CD14-positive monocyte (primary cell): ENCODE results near the gene ARAP2. TPM values are rescaled to one million over a fixed set of nuclear protein-coding genes. Genes with fewer than 3 reads are reported as not detected.

Source experiments
- DNase-seq, 3 donors: peaks; one replicate each; pipeline ENCODE4 v3.0.0-alpha.2; 2011 to 2022
- H2AFZ ChIP-seq: 2 replicates; pipeline ENCODE4 v1.6.0; 2012; ENCODE audit warnings: mild to moderate bottlenecking, low read depth, low read length, inconsistent platforms; ENCODE audit not compliant: insufficient read depth, poor library complexity, severe bottlenecking
- H3K27ac ChIP-seq, 2 donors: 1 replicate in 1 of 2; 2 replicates in 1 of 2; pipeline ENCODE4 v1.5.1; 2012 to 2013; ENCODE audit warnings: low read length in 2 of 2, control low read depth in 1 of 2, inconsistent platforms in 1 of 2, low read depth in 1 of 2, mild to moderate bottlenecking in 1 of 2
- H3K27me3 ChIP-seq, 2 donors: one replicate each; pipeline versions ENCODE4 v1.6.0 to v1.6.1; 2011 to 2013; ENCODE audit warnings: low read length in 2 of 2; ENCODE audit not compliant: control insufficient read depth in 2 of 2, insufficient read depth in 2 of 2
- H3K36me3 ChIP-seq, 2 donors: replicated peaks in 1 of 2; 1 replicate in 1 of 2; 2 replicates in 1 of 2; pipeline versions ENCODE4 v1.5.1 to v1.6.1; 2012 to 2013; ENCODE audit warnings: low read length in 2 of 2, control low read depth in 1 of 2, inconsistent platforms in 1 of 2, mild to moderate bottlenecking in 1 of 2; ENCODE audit not compliant: insufficient read depth in 2 of 2, control insufficient read depth in 1 of 2
- H3K4me1 ChIP-seq, 2 donors: 1 replicate in 1 of 2; 2 replicates in 1 of 2; pipeline versions ENCODE4 v1.5.1 to v1.6.1; 2012 to 2013; ENCODE audit warnings: low read length in 2 of 2, control low read depth in 1 of 2, inconsistent platforms in 1 of 2, mild to moderate bottlenecking in 1 of 2, moderate library complexity in 1 of 2; ENCODE audit not compliant: insufficient read depth in 2 of 2, control insufficient read depth in 1 of 2
- H3K4me2 ChIP-seq: replicated peaks from 2 replicates; pipeline ENCODE3; 2012; ENCODE audit warnings: low read length, moderate library complexity, mild to moderate bottlenecking; ENCODE audit not compliant: poor library complexity, severe bottlenecking; ENCODE audit errors: extremely low read depth
- H3K4me3 ChIP-seq, 3 experiments: fragments of 200-600 bp in 1 of 3; sonication (generic) in 1 of 3; replicated peaks in 1 of 3; 1 replicate in 2 of 3; 2 replicates in 1 of 3; pipeline ENCODE4 v1.5.1; 2011 to 2013; ENCODE audit warnings: low read length in 3 of 3, mild to moderate bottlenecking in 3 of 3, control low read depth in 2 of 3, low read depth in 2 of 3, inconsistent platforms in 1 of 3, moderate library complexity in 1 of 3
- H3K79me2 ChIP-seq: 2 replicates; pipeline ENCODE4 v1.6.0; 2012; ENCODE audit warnings: mild to moderate bottlenecking, control low read depth, inconsistent platforms, low read length, moderate library complexity; ENCODE audit not compliant: insufficient read depth
- H3K9ac ChIP-seq: 2 replicates; pipeline ENCODE4 v1.6.0; 2017; ENCODE audit warnings: low read length, mild to moderate bottlenecking; ENCODE audit not compliant: insufficient read depth, poor library complexity, severe bottlenecking
- H3K9me3 ChIP-seq, 2 donors: replicated peaks in 1 of 2; 1 replicate in 1 of 2; 2 replicates in 1 of 2; pipeline versions ENCODE4 v1.5.1 to v1.6.1; 2012 to 2013; ENCODE audit warnings: low read length in 2 of 2, control low read depth in 1 of 2; ENCODE audit not compliant: control insufficient read depth in 1 of 2, insufficient read depth in 1 of 2
- H4K20me1 ChIP-seq: 2 replicates; pipeline ENCODE4 v1.6.0; 2012; ENCODE audit warnings: mild to moderate bottlenecking, low read length, control low read depth, moderate library complexity; ENCODE audit not compliant: insufficient read depth
- H3K27ac Mint-ChIP-seq, 7 donors: one replicate each; pipeline ENCODE4 v1.8.0; 2020; ENCODE audit warnings: mild to moderate bottlenecking in 7 of 7, mixed read lengths in 7 of 7, moderate library complexity in 6 of 7, inconsistent platforms in 2 of 7
- H3K27me3 Mint-ChIP-seq, 3 donors: one replicate each; pipeline ENCODE4 v1.8.0; 2021 to 2022; ENCODE audit warnings: low read depth in 3 of 3, mild to moderate bottlenecking in 3 of 3, mixed read lengths in 3 of 3, moderate library complexity in 3 of 3, inconsistent platforms in 1 of 3
- H3K36me3 Mint-ChIP-seq, 2 donors: one replicate each; pipeline ENCODE4 v1.8.0; 2020; ENCODE audit warnings: mixed read lengths in 2 of 2, inconsistent platforms in 1 of 2, mild to moderate bottlenecking in 1 of 2
- H3K4me1 Mint-ChIP-seq: one replicate; pipeline ENCODE4 v1.8.0; 2020; ENCODE audit warnings: mild to moderate bottlenecking, mixed read lengths
- H3K4me3 Mint-ChIP-seq, 2 donors: one replicate each; pipeline ENCODE4 v1.8.0; 2020; ENCODE audit warnings: mild to moderate bottlenecking in 2 of 2, mixed read lengths in 2 of 2, moderate library complexity in 1 of 2
- H3K9me3 Mint-ChIP-seq, 7 donors: one replicate each; pipeline ENCODE4 v1.8.0; 2020 to 2022; ENCODE audit warnings: mixed read lengths in 7 of 7, mild to moderate bottlenecking in 6 of 7, moderate library complexity in 6 of 7, inconsistent platforms in 2 of 7
- CTCF ChIP-seq: fragments of 200-600 bp; IDR thresholded peaks from one replicate; pipeline ENCODE4 v1.8.0; 2022; ENCODE audit warnings: antibody characterized with exemption, mild to moderate bottlenecking
- WGBS: methylation state at CpG from one replicate; pipeline ENCODE4 v1.1.5; 2013; ENCODE audit warnings: missing lambda C conversion rate; ENCODE audit not compliant: insufficient coverage; 5-methylcytosine and 5-hydroxymethylcytosine counted together
- intact Hi-C, 2 donors: fragments of 100-400 bp; cut with micrococcal nuclease; formaldehyde crosslinking; loops; one replicate each; pipeline versions ENCODE4 v1.15.0 to v1.15.1; 2023
- polyA plus RNA-seq, 3 donors: library from polyadenylated mRNA; depleted of rRNA in 1 of 3; unstranded in 2 of 3; stranded (reverse) in 1 of 3; fragments of 300-500 nt in 2 of 3; fragments of >200 nt in 1 of 3; fragmentation: Illumina TruSeq in 2 of 3; gene quantifications; 1 replicate in 2 of 3; 2 replicates in 1 of 3; pipeline ENCODE4 v1.2.3, GENCODE V29; 2012 to 2021

Gene ARAP2
- polyA plus RNA-seq, 3 donors, result 4.6 to 17.7 (median 5.6) TPM

- H3K4me3 Mint-ChIP-seq, result no peak overlapping the region
- no peaks in the 10 kb centered on the region for H4K20me1 ChIP-seq
- no peak overlapping the region for H3K4me3 ChIP-seq
- peak in 2 of 3 donors; percentile 4 to 24 for DNase-seq
- TF ChIP-seq CTCF, result no peak
- peaks cover 0 to 7% (median 0%) of the 10 kb centered on the region in 7 donors for H3K9me3 Mint-ChIP-seq
- H2AFZ ChIP-seq, result no peak overlapping the region
- H3K27ac Mint-ChIP-seq, result peak overlapping the region in 5 of 7 donors; percentile 1 to 45 (median 3)
- peaks cover 0 to 8% of the 10 kb centered on the region in 2 donors for H3K4me1 ChIP-seq
- intact Hi-C loops, result no loop called here
- 50% methylated on average over 1 of the region's 1 CpG for WGBS
- peaks cover 29 to 45% of the 10 kb centered on the region in 2 donors for H3K36me3 ChIP-seq
- no peak overlapping the region for H3K27ac ChIP-seq
- peaks cover 43 to 61% of the 10 kb centered on the region in 2 donors for H3K36me3 Mint-ChIP-seq
- no peaks in the 10 kb centered on the region for H3K9me3 ChIP-seq
- H3K79me2 ChIP-seq, result no peaks in the 10 kb centered on the region
- no peak overlapping the region for H3K4me2 ChIP-seq
- H3K27me3 Mint-ChIP-seq, result no peaks in the 10 kb centered on the region
- no peaks in the 10 kb centered on the region for H3K27me3 ChIP-seq
- peaks cover 10% of the 10 kb centered on the region for H3K4me1 Mint-ChIP-seq
- H3K9ac ChIP-seq, result no peak overlapping the region
Observed at GRCh38 chr4:36142504-36142903, 101.8 kb downstream of the ARAP2 start.

- H3K4me3 Mint-ChIP-seq, result no peak overlapping the region
- peaks cover 0 to 5% (median 0%) of the 10 kb centered on the region in 7 donors for H3K9me3 Mint-ChIP-seq
- H3K27me3 Mint-ChIP-seq, result no peaks in the 10 kb centered on the region
- Histone ChIP-seq H2AFZ (no peak overlapping the region), H3K4me3 (no peak overlapping the region), H3K79me2 (no peaks in the 10 kb centered on the region), H3K27ac (no peak overlapping the region), H3K36me3 (peaks cover 16 to 42% of the 10 kb centered on the region in 2 donors), H3K4me2 (no peak overlapping the region), H3K27me3 (no peaks in the 10 kb centered on the region), H4K20me1 (no peaks in the 10 kb centered on the region), H3K4me1 (peaks cover 0 to 8% of the 10 kb centered on the region in 2 donors), H3K9ac (no peak overlapping the region), H3K9me3 (no peaks in the 10 kb centered on the region)
- peaks cover 10% of the 10 kb centered on the region for H3K4me1 Mint-ChIP-seq
- intact Hi-C loops, result no loop called here
- WGBS, result no CpG with 5 or more reads among the region's 1 CpG
- H3K27ac Mint-ChIP-seq, result no peak overlapping the region
- peaks cover 36 to 57% of the 10 kb centered on the region in 2 donors for H3K36me3 Mint-ChIP-seq
- no peak for DNase-seq
- no peak for TF ChIP-seq CTCF
Observed at GRCh38 chr4:36141186-36141585, 103.1 kb downstream of the ARAP2 start.
